Activated CD4-positive, alpha-beta memory T cell treated with anti-CD3 and anti-CD28 coated beads for 36 hours (primary cell): Measurements from ENCODE around the gene BRD1. TPM values are rescaled to one million over a fixed set of nuclear protein-coding genes. Genes with fewer than 3 reads are reported as not detected.

ENCODE experiments used
- CTCF ChIA-PET: fragments of 350-600 bp; sonication (Branson Sonifier 250); formaldehyde crosslinking; loops from one replicate; lab custom pipeline; 2021; ENCODE audit warnings: antibody characterized with exemption, inconsistent platforms; lab: Charles Lee
- POLR2A ChIA-PET: fragments of 350-600 bp; sonication (Branson Sonifier 250); formaldehyde crosslinking; loops from one replicate; lab custom pipeline; 2021; ENCODE audit warnings: antibody characterized with exemption; lab: Charles Lee
- DNase-seq: peaks from one replicate; pipeline ENCODE4 v3.0.0-alpha.2; 2020
- H3K27ac Mint-ChIP-seq: one replicate; pipeline ENCODE4 v1.8.0; 2021; ENCODE audit warnings: mixed read lengths
- H3K27me3 Mint-ChIP-seq: one replicate; pipeline ENCODE4 v1.8.0; 2021; ENCODE audit warnings: mixed read lengths
- H3K36me3 Mint-ChIP-seq: one replicate; pipeline ENCODE4 v1.8.0; 2021; ENCODE audit warnings: mixed read lengths
- H3K4me1 Mint-ChIP-seq: one replicate; pipeline ENCODE4 v1.8.0; 2021; ENCODE audit warnings: low read depth, mixed read lengths
- H3K4me3 Mint-ChIP-seq: one replicate; pipeline ENCODE4 v1.8.0; 2021; ENCODE audit warnings: mild to moderate bottlenecking, mixed read lengths
- H3K9me3 Mint-ChIP-seq: one replicate; pipeline ENCODE4 v1.8.0; 2021; ENCODE audit warnings: mixed read lengths
- intact Hi-C: fragments of 100-400 bp; cut with micrococcal nuclease; formaldehyde crosslinking; loops from one replicate; pipeline ENCODE4 v1.15.1; 2023
- total RNA-seq, 2 experiments: library from RNA; stranded (reverse); gene quantifications; one replicate each; pipeline ENCODE4 v1.2.3, GENCODE V29; 2021

The BRD1 gene
- total RNA-seq, 2 experiments from 2014 or later = 27.5 to 30.2 TPM

DNA sequence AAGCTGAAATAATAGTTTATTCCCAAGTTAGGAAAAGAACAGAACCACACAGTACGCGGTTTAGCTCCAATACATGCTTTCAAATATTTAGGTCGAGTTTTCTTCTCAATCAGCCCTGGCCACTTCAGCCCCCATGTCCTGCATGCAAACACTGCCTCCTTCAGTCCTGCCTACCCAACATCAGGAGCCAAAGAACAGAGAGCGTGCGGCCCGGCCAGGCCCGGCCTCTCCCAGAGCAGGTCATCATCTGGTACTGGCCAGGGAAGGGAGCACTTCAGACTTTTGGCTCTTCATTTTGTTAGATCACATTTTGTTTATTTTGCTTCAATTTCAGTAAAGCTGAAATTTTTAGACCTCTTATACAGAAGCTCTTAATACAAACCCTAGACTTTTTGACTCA is 6.7 kb downstream of the BRD1 start:
- intact Hi-C loops = no loop called here
- Mint-ChIP-seq H3K9me3 (no peaks in the 10 kb centered on the region), H3K27ac (no peak overlapping the region), H3K36me3 (peaks cover 57% of the 10 kb centered on the region), H3K4me3 (no peak overlapping the region), H3K4me1 (peaks cover 77% of the 10 kb centered on the region), H3K27me3 (no peaks in the 10 kb centered on the region)
- CTCF ChIA-PET = interaction anchor here (0.6 to 1.2 kb wide), 3 partner anchors 34 to 172 kb away, joined by 4 to 6 read pairs (median 5); no protein-coding TSS in a partner anchor
- no peak for DNase-seq
- POLR2A ChIA-PET = interaction anchor here (1.3 kb wide), 1 partner anchor 11 kb away, joined by 3 read pairs; no protein-coding TSS in a partner anchor

DNA sequence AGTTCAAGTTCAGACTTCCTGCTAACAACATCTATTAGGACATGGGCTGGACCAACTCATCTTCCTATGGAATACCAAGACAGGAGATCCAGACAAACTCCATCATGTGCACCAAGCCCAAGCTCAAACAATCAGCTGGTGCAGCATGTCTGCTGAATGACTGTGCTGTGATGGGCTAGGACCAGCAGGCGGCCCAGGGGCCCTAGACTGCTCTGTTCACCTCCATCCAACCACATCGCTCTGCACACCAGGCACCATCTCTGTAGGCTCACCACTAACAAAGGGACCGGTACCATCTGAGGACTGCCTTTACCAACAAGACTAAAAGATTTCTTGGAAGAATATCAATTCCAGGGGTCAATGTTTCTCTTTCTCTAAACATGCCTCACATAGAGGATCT is 10.3 kb downstream of the BRD1 start:
- H3K4me3 Mint-ChIP-seq = no peak overlapping the region

GRCh38 chr22:49815641-49816091 is 12.0 kb downstream of the BRD1 start:
- CTCF ChIA-PET = interaction anchor here (0.6 to 1.0 kb wide), 3 partner anchors 25 to 110 kb away, joined by 3 to 5 read pairs (median 3); no protein-coding TSS in a partner anchor
- Mint-ChIP-seq H3K4me1 (peaks cover 71% of the 10 kb centered on the region), H3K9me3 (no peaks in the 10 kb centered on the region), H3K27me3 (no peaks in the 10 kb centered on the region), H3K27ac (peak overlapping the region; percentile 54), H3K4me3 (peak overlapping the region; percentile 26), H3K36me3 (peaks cover 40% of the 10 kb centered on the region)
- intact Hi-C loops = loop anchor here (2.0 kb wide), 1 partner anchor 23 kb away; no protein-coding TSS in a partner anchor
- DNase-seq = peak; percentile 62
- POLR2A ChIA-PET = interaction anchor here (0.5 to 1.8 kb wide), 2 partner anchors 10 to 11 kb away, joined by 5 read pairs; no protein-coding TSS in a partner anchor

More for the DNA sequence above, 10.3 kb downstream of the BRD1 start:
- H3K9me3 Mint-ChIP-seq = no peaks in the 10 kb centered on the region
- ChIA-PET POLR2A (no interaction called here), CTCF (no interaction called here)
- DNase-seq = no peak
- peaks cover 70% of the 10 kb centered on the region for H3K4me1 Mint-ChIP-seq
- peaks cover 44% of the 10 kb centered on the region for H3K36me3 Mint-ChIP-seq
- intact Hi-C loops = no loop called here
- no peaks in the 10 kb centered on the region for H3K27me3 Mint-ChIP-seq
- H3K27ac Mint-ChIP-seq = no peak overlapping the region

- intact Hi-C loops = loop anchor here (2.0 kb wide), 1 partner anchor 24 kb away; no protein-coding TSS in a partner anchor
- POLR2A ChIA-PET = interaction anchor here (1.8 kb wide), 1 partner anchor 11 kb away, joined by 5 read pairs; no protein-coding TSS in a partner anchor
- Mint-ChIP-seq H3K9me3 (no peaks in the 10 kb centered on the region), H3K27ac (no peak overlapping the region), H3K27me3 (no peaks in the 10 kb centered on the region), H3K4me1 (peaks cover 73% of the 10 kb centered on the region), H3K4me3 (no peak overlapping the region), H3K36me3 (peaks cover 35% of the 10 kb centered on the region)
- CTCF ChIA-PET = interaction anchor here (0.6 to 1.0 kb wide), 2 partner anchors 47 to 110 kb away, joined by 3 to 5 read pairs; no protein-coding TSS in a partner anchor
- no peak for DNase-seq
These were observed 12.8 kb downstream of the BRD1 start for GRCh38 chr22:49814856-49815255.

DNA sequence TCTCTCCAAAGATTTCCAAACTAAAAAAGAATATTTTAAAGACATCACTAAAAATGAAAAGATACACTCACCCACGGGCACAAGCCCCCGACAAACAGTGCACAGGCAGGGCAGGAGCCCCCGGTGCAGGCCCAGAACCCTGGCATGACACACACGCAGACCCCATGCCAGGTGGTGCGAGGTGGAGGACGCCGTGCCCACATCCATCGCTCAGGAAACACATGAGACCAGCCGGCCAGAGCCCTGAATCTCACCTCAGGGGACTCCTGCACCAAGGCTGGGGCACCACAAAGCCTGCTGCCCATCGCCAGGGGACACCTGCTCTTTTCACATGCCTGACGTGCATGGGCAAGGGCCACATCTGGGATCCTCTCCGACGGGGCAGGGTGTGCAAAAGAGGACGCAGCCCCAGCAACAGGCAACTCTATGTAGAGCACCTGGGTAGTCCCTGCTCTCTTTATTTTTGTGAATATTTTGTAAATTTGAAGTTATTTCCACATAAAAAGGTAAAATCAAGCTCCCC is 13.4 kb downstream of the BRD1 start:
- no peak for DNase-seq
- H3K27ac Mint-ChIP-seq = no peak overlapping the region
- no peaks in the 10 kb centered on the region for H3K9me3 Mint-ChIP-seq
- intact Hi-C loops = loop anchor here (2.0 kb wide), 1 partner anchor 25 kb away; no protein-coding TSS in a partner anchor
- peaks cover 74% of the 10 kb centered on the region for H3K4me1 Mint-ChIP-seq
- H3K36me3 Mint-ChIP-seq = peaks cover 35% of the 10 kb centered on the region
- ChIA-PET POLR2A (interaction anchor here (1.8 kb wide), 1 partner anchor 12 kb away, joined by 5 read pairs; no protein-coding TSS in a partner anchor), CTCF (no interaction called here)
- no peaks in the 10 kb centered on the region for H3K27me3 Mint-ChIP-seq
- no peak overlapping the region for H3K4me3 Mint-ChIP-seq

DNA sequence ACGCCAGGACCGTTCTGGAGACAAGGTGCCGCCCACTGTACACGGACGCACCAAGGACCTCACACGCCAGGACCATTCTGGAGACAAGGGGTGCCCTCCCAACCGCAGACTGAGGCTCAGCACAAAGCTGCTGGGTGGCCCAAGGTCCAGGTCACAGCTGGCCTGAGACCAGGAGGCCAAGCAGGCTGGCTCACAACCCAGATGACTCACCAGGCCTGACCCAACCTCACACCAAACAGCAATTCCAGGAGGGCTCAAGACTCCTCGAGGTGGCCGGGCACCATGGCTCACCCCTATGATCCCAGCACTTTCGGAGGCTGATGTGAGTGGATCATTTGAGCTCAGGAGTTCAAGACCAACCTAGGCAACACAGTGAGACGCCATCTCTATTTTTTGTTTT is 14.8 kb downstream of the BRD1 start:
- H3K9me3 Mint-ChIP-seq = no peaks in the 10 kb centered on the region
- DNase-seq = no peak
- no peak overlapping the region for H3K27ac Mint-ChIP-seq
- H3K36me3 Mint-ChIP-seq = peaks cover 26% of the 10 kb centered on the region
- CTCF ChIA-PET = interaction anchor here (0.6 kb wide), 1 partner anchor 17 kb away, joined by 3 read pairs; no protein-coding TSS in a partner anchor
- POLR2A ChIA-PET = no interaction called here
- no peak overlapping the region for H3K4me3 Mint-ChIP-seq
- intact Hi-C loops = no loop called here
- peaks cover 79% of the 10 kb centered on the region for H3K4me1 Mint-ChIP-seq
- no peaks in the 10 kb centered on the region for H3K27me3 Mint-ChIP-seq

- intact Hi-C loops = no loop called here
- H3K27ac Mint-ChIP-seq = no peak overlapping the region
- ChIA-PET POLR2A (interaction anchor here (0.9 kb wide), 1 partner anchor 104 kb away, joined by 3 read pairs; no protein-coding TSS in a partner anchor), CTCF (no interaction called here)
- no peaks in the 10 kb centered on the region for H3K9me3 Mint-ChIP-seq
- no peaks in the 10 kb centered on the region for H3K27me3 Mint-ChIP-seq
- DNase-seq = no peak
- H3K36me3 Mint-ChIP-seq = peaks cover 22% of the 10 kb centered on the region
- no peak overlapping the region for H3K4me3 Mint-ChIP-seq
- peaks cover 79% of the 10 kb centered on the region for H3K4me1 Mint-ChIP-seq
These were observed 16.5 kb downstream of the BRD1 start for GRCh38 chr22:49811020-49811791.

- intact Hi-C loops = no loop called here
- Mint-ChIP-seq H3K27ac (peak overlapping the region; percentile 39), H3K27me3 (no peaks in the 10 kb centered on the region), H3K4me1 (peaks cover 75% of the 10 kb centered on the region), H3K9me3 (no peaks in the 10 kb centered on the region), H3K4me3 (no peak overlapping the region), H3K36me3 (peaks cover 19% of the 10 kb centered on the region)
- POLR2A ChIA-PET = interaction anchor here (0.9 kb wide), 1 partner anchor 104 kb away, joined by 3 read pairs; no protein-coding TSS in a partner anchor
- CTCF ChIA-PET = interaction anchor here (1.2 kb wide), 1 partner anchor 43 kb away, joined by 4 read pairs; no protein-coding TSS in a partner anchor
- DNase-seq = no peak
These were observed 17.2 kb downstream of the BRD1 start for GRCh38 chr22:49810363-49811019.

GRCh38 chr22:49807780-49808708 is 19.6 kb downstream of the BRD1 start:
- Mint-ChIP-seq H3K27me3 (no peaks in the 10 kb centered on the region), H3K4me3 (no peak overlapping the region), H3K27ac (peak overlapping the region; percentile 50), H3K36me3 (peaks cover 13% of the 10 kb centered on the region), H3K4me1 (peaks cover 74% of the 10 kb centered on the region), H3K9me3 (no peaks in the 10 kb centered on the region)
- CTCF ChIA-PET = no interaction called here
- DNase-seq = peak; percentile 63
- intact Hi-C loops = no loop called here
- POLR2A ChIA-PET = no interaction called here

GRCh38 chr22:49807129-49807528 is 20.5 kb downstream of the BRD1 start:
- Mint-ChIP-seq H3K4me3 (no peak overlapping the region), H3K9me3 (no peaks in the 10 kb centered on the region), H3K4me1 (peaks cover 71% of the 10 kb centered on the region), H3K27ac (no peak overlapping the region), H3K27me3 (no peaks in the 10 kb centered on the region), H3K36me3 (peaks cover 15% of the 10 kb centered on the region)
- ChIA-PET CTCF (no interaction called here), POLR2A (no interaction called here)
- intact Hi-C loops = no loop called here
- no peak for DNase-seq
